Ureter (tissue), 1 donor: Measurements from ENCODE around the gene ADM5. TPM values are rescaled to one million over a fixed set of nuclear protein-coding genes. Genes with fewer than 3 reads are reported as not detected.
"Not testable (repeated sequence)": the region's sequence is repeated elsewhere in the genome, so short reads cannot be mapped to it uniquely, and the experiment has no call there.

Source experiments
- DNase-seq: peaks from one replicate; pipeline ENCODE4 v3.0.0-alpha.2; 2020; ENCODE audit warnings: low spot score
- total RNA-seq: library from RNA; stranded (reverse); gene quantifications from one replicate; pipeline ENCODE4 v1.2.4, GENCODE V29; 2023
- donor health status: DM: yes; HTN: yes; CAD: no.

ADM5 gene
- total RNA-seq, 1 donor from 2014 or later: 4.1 TPM

GRCh38 chr19:49701271-49701786 is 11.9 kb downstream of the ADM5 start:
- DNase-seq: no peak

GRCh38 chr19:49704888-49705642 is 15.7 kb downstream of the ADM5 start:
- no peak for DNase-seq

- no peak for DNase-seq
These were observed 16.5 kb downstream of the ADM5 start for GRCh38 chr19:49705919-49706318.

- DNase-seq: no peak
These were observed 21.1 kb downstream of the ADM5 start for GRCh38 chr19:49710372-49710951.

GRCh38 chr19:49712397-49712859 is 23.0 kb downstream of the ADM5 start:
- DNase-seq: peak; percentile 55

- no peak for DNase-seq
These were observed 23.9 kb downstream of the ADM5 start for GRCh38 chr19:49713236-49713845.

GRCh38 chr19:49716154-49716553 is 26.8 kb downstream of the ADM5 start:
- no peak for DNase-seq

GRCh38 chr19:49718511-49718910 is 29.1 kb downstream of the ADM5 start:
- DNase-seq: no peak

GRCh38 chr19:49718991-49719390 is 29.6 kb downstream of the ADM5 start:
- DNase-seq: no peak

GRCh38 chr19:49719420-49719819 is 30.0 kb downstream of the ADM5 start:
- DNase-seq: not testable (repeated sequence)

GRCh38 chr19:49727217-49728030 is 38.0 kb downstream of the ADM5 start:
- DNase-seq: peak; percentile 52

- DNase-seq: no peak
These were observed 40.8 kb downstream of the ADM5 start for GRCh38 chr19:49730166-49730565.

- DNase-seq: no peak
These were observed 48.9 kb downstream of the ADM5 start for GRCh38 chr19:49738268-49738667.

- no peak for DNase-seq
These were observed 49.7 kb downstream of the ADM5 start for GRCh38 chr19:49739098-49739497.

- DNase-seq: no peak
These were observed 50.5 kb downstream of the ADM5 start for GRCh38 chr19:49739933-49740332.

Other genes starting within 250 kb of the ADM5 start
- 0.55 TPM for gene SLC17A7, start 248.1 kb upstream of the ADM5 start, total RNA-seq
- 47.4 TPM for gene PIH1D1, start 237.8 kb upstream of the ADM5 start, total RNA-seq
- gene ALDH16A1, start 236.4 kb upstream of the ADM5 start, total RNA-seq: 24.0 TPM
- gene FLT3LG, start 215.4 kb upstream of the ADM5 start, total RNA-seq: 12.7 TPM
- gene RPL13A, start 202.0 kb upstream of the ADM5 start, total RNA-seq: 3,508 TPM
- 1,912 TPM for gene RPS11, start 193.2 kb upstream of the ADM5 start, total RNA-seq
- gene FCGRT, start 176.9 kb upstream of the ADM5 start, total RNA-seq: 106 TPM
- 18.6 TPM for gene RCN3, start 161.6 kb upstream of the ADM5 start, total RNA-seq
- gene NOSIP, start 109.0 kb upstream of the ADM5 start, total RNA-seq: 35.6 TPM
- gene PRRG2, start 108.3 kb upstream of the ADM5 start, total RNA-seq: 13.2 TPM
- gene PRR12, start 98.4 kb upstream of the ADM5 start, total RNA-seq: 40.6 TPM
- gene RRAS, start 49.5 kb upstream of the ADM5 start, total RNA-seq: 59.1 TPM
- gene SCAF1, start 47.4 kb upstream of the ADM5 start, total RNA-seq: 55.7 TPM
- 108 TPM for gene IRF3, start 23.7 kb upstream of the ADM5 start, total RNA-seq
- 12.6 TPM for gene BCL2L12, start 23.7 kb upstream of the ADM5 start, total RNA-seq
- gene PRMT1, start 12.3 kb upstream of the ADM5 start, total RNA-seq: 166 TPM
- gene CPT1C, start 1.5 kb downstream of the ADM5 start, total RNA-seq: 3.1 TPM
- gene TSKS, start 73.7 kb downstream of the ADM5 start, total RNA-seq: 0.44 TPM
- 66.6 TPM for gene AP2A1, start 77.4 kb downstream of the ADM5 start, total RNA-seq
- gene FUZ, start 123.7 kb downstream of the ADM5 start, total RNA-seq: 13.0 TPM
- gene MED25, start 128.7 kb downstream of the ADM5 start, total RNA-seq: 42.2 TPM
- gene PTOV1, start 161.6 kb downstream of the ADM5 start, total RNA-seq: 105 TPM
- 122 TPM for gene PNKP, start 178.0 kb downstream of the ADM5 start, total RNA-seq
- 32.8 TPM for gene AKT1S1, start 187.8 kb downstream of the ADM5 start, total RNA-seq
- 30.4 TPM for gene TBC1D17, start 188.1 kb downstream of the ADM5 start, total RNA-seq
- gene IL4I1, start 207.3 kb downstream of the ADM5 start, total RNA-seq: 1.9 TPM
- gene ATF5, start 239.6 kb downstream of the ADM5 start, total RNA-seq: 35.5 TPM
- gene NUP62, start 239.9 kb downstream of the ADM5 start, total RNA-seq: 42.7 TPM